Ectodermal cell (in vitro differentiated cells): Measurements from ENCODE around the gene TBX15. TPM values are rescaled to one million over a fixed set of nuclear protein-coding genes. Genes with fewer than 3 reads are reported as not detected.

Source experiments
- H3K27ac ChIP-seq: 2 replicates; pipeline ENCODE4 v1.7.0; 2013; ENCODE audit warnings: mild to moderate bottlenecking, low read depth, low read length; ENCODE audit not compliant: insufficient read depth, poor library complexity, severe bottlenecking
- H3K27me3 ChIP-seq: 2 replicates; pipeline ENCODE4 v1.7.0; 2013; ENCODE audit warnings: mild to moderate bottlenecking, low read length; ENCODE audit not compliant: insufficient read depth, control insufficient read depth, poor library complexity, severe bottlenecking
- H3K36me3 ChIP-seq: one replicate; pipeline ENCODE4 v1.7.0; 2013; ENCODE audit warnings: low read length; ENCODE audit not compliant: control insufficient read depth, insufficient read depth
- H3K4me1 ChIP-seq: one replicate; pipeline ENCODE4 v1.7.0; 2013; ENCODE audit warnings: low read length; ENCODE audit not compliant: control insufficient read depth, insufficient read depth
- H3K4me3 ChIP-seq: 2 replicates; pipeline ENCODE4 v1.7.0; 2013; ENCODE audit warnings: low read depth, low read length, control low read depth; ENCODE audit not compliant: insufficient read depth
- H3K9me3 ChIP-seq: 2 replicates; pipeline ENCODE4 v1.7.0; 2013; ENCODE audit warnings: mild to moderate bottlenecking, low read length, moderate library complexity; ENCODE audit not compliant: control insufficient read depth
- WGBS, 2 experiments: methylation state at CpG; one replicate each; pipeline ENCODE4 v1.1.7; 2013; ENCODE audit warnings: missing lambda C conversion rate in 2 of 2; 5-methylcytosine and 5-hydroxymethylcytosine counted together
- polyA plus RNA-seq, 4 experiments: library from polyadenylated mRNA; stranded (reverse); fragments of 50-300 nt; gene quantifications; one replicate each; pipeline ENCODE4 v1.2.3, GENCODE V29; 2013

The TBX15 gene
- 4.9 TPM for polyA plus RNA-seq (2013, experiment 1 of 4)
- polyA plus RNA-seq (2013, experiment 2 of 4) = 4.1 TPM
- polyA plus RNA-seq (2013, experiment 3 of 4) = 3.6 TPM
- polyA plus RNA-seq (2013, experiment 4 of 4) = 4.4 TPM

GRCh38 chr1:118988186-118989005, at the start of gene TBX15:
TSS of gene TBX15 (minus strand) at chr1:118988343. CDS start at chr1:118987795, 548 bp downstream.
- Histone ChIP-seq H3K4me3 (peak within 1 kb of the TSS; percentile 45), H3K27ac (no peak within 1 kb of the TSS), H3K4me1 (peaks cover 12% of the 10 kb centered on the region), H3K27me3 (peaks cover 100% of the 10 kb centered on the region), H3K36me3 (no peaks in the 10 kb centered on the region), H3K9me3 (no peaks in the 10 kb centered on the region)
- 3 to 7% methylated on average over 31 of the region's 31 CpGs for WGBS, 2 experiments

GRCh38 chr1:119034359-119034758, 46.2 kb upstream of the TBX15 start:
- Histone ChIP-seq H3K9me3 (no peaks in the 10 kb centered on the region), H3K27ac (no peak overlapping the region), H3K4me1 (no peaks in the 10 kb centered on the region), H3K27me3 (no peaks in the 10 kb centered on the region), H3K4me3 (no peak overlapping the region), H3K36me3 (no peaks in the 10 kb centered on the region)

GRCh38 chr1:119032986-119033385, 44.8 kb upstream of the TBX15 start:
- 95% methylated on average over 22 of the region's 22 CpGs for WGBS, 2 experiments
- no peak overlapping the region for H3K4me3 ChIP-seq
- H3K9me3 ChIP-seq = no peaks in the 10 kb centered on the region
- H3K27ac ChIP-seq = no peak overlapping the region
- no peaks in the 10 kb centered on the region for H3K27me3 ChIP-seq
- no peaks in the 10 kb centered on the region for H3K36me3 ChIP-seq
- no peaks in the 10 kb centered on the region for H3K4me1 ChIP-seq

GRCh38 chr1:119027759-119028158, 39.6 kb upstream of the TBX15 start:
- Histone ChIP-seq H3K27me3 (no peaks in the 10 kb centered on the region), H3K36me3 (no peaks in the 10 kb centered on the region), H3K9me3 (no peaks in the 10 kb centered on the region), H3K4me3 (no peak overlapping the region), H3K4me1 (no peaks in the 10 kb centered on the region), H3K27ac (no peak overlapping the region)
- WGBS, 2 experiments = 94 to 98% methylated on average over 1 of the region's 1 CpG

GRCh38 chr1:119026956-119027355, 38.8 kb upstream of the TBX15 start:
- no peaks in the 10 kb centered on the region for H3K36me3 ChIP-seq
- no peak overlapping the region for H3K27ac ChIP-seq
- no peaks in the 10 kb centered on the region for H3K4me1 ChIP-seq
- WGBS, 2 experiments = 95 to 97% methylated on average over 4 to 5 of the region's 5 CpGs
- no peak overlapping the region for H3K4me3 ChIP-seq
- H3K27me3 ChIP-seq = no peaks in the 10 kb centered on the region
- H3K9me3 ChIP-seq = no peaks in the 10 kb centered on the region

- no peak overlapping the region for H3K27ac ChIP-seq
- 94 to 100% methylated on average over 2 of the region's 2 CpGs for WGBS, 2 experiments
- H3K27me3 ChIP-seq = no peaks in the 10 kb centered on the region
- H3K9me3 ChIP-seq = no peaks in the 10 kb centered on the region
- no peaks in the 10 kb centered on the region for H3K4me1 ChIP-seq
- no peak overlapping the region for H3K4me3 ChIP-seq
- no peaks in the 10 kb centered on the region for H3K36me3 ChIP-seq
Measured at GRCh38 chr1:119015547-119015946, 27.4 kb upstream of the TBX15 start.

- no peaks in the 10 kb centered on the region for H3K9me3 ChIP-seq
- H3K4me3 ChIP-seq = no peak overlapping the region
- 89 to 93% methylated on average over 5 of the region's 5 CpGs for WGBS, 2 experiments
Measured at GRCh38 chr1:119012383-119012782, 24.2 kb upstream of the TBX15 start.

GRCh38 chr1:119011706-119012105, 23.6 kb upstream of the TBX15 start:
- WGBS, 2 experiments = 95% methylated on average over 3 of the region's 3 CpGs
- peaks cover 5% of the 10 kb centered on the region for H3K4me1 ChIP-seq
- H3K9me3 ChIP-seq = no peaks in the 10 kb centered on the region
- H3K36me3 ChIP-seq = no peaks in the 10 kb centered on the region
- H3K27me3 ChIP-seq = peaks cover 29% of the 10 kb centered on the region
- no peak overlapping the region for H3K27ac ChIP-seq
- no peak overlapping the region for H3K4me3 ChIP-seq

More at GRCh38 chr1:119012383-119012782, 24.2 kb upstream of the TBX15 start:
- H3K36me3 ChIP-seq = no peaks in the 10 kb centered on the region
- peaks cover 22% of the 10 kb centered on the region for H3K27me3 ChIP-seq
- H3K4me1 ChIP-seq = no peaks in the 10 kb centered on the region
- H3K27ac ChIP-seq = no peak overlapping the region

- peaks cover 5% of the 10 kb centered on the region for H3K4me1 ChIP-seq
- H3K27me3 ChIP-seq = peaks cover 35% of the 10 kb centered on the region
- H3K36me3 ChIP-seq = no peaks in the 10 kb centered on the region
- no peak overlapping the region for H3K4me3 ChIP-seq
- no peak overlapping the region for H3K27ac ChIP-seq
- no peaks in the 10 kb centered on the region for H3K9me3 ChIP-seq
- WGBS, 2 experiments = 95 to 100% methylated on average over 2 of the region's 2 CpGs
Measured at GRCh38 chr1:119011116-119011515, 23.0 kb upstream of the TBX15 start.

GRCh38 chr1:119010201-119010600, 22.1 kb upstream of the TBX15 start:
- Histone ChIP-seq H3K27me3 (peaks cover 44% of the 10 kb centered on the region), H3K27ac (no peak overlapping the region), H3K9me3 (no peaks in the 10 kb centered on the region), H3K4me3 (no peak overlapping the region), H3K4me1 (peaks cover 5% of the 10 kb centered on the region), H3K36me3 (no peaks in the 10 kb centered on the region)
- WGBS, 2 experiments = 83 to 95% methylated on average over 1 of the region's 1 CpG
